Panc1 (cell line): ENCODE data around the gene MRTFA.

Experiments used
- CTCF ChIP-seq: fragments of 450-650 bp; IDR thresholded peaks from 2 replicates; pipeline ENCODE4 v1.5.1; 2017; ENCODE audit warnings: mild to moderate bottlenecking
- POLR2AphosphoS5 ChIP-seq: IDR thresholded peaks from 2 replicates; pipeline ENCODE4 v1.6.1; 2012; ENCODE audit warnings: mild to moderate bottlenecking, low read depth, low read length, moderate library complexity

GRCh38 chr22:40641269-40641668, 4.8 kb upstream of the MRTFA start:
- TF ChIP-seq CTCF (no peak), POLR2AphosphoS5 (no peak)
